Lung (tissue), 12 donors: ENCODE data around the gene AGAP1. TPM values are rescaled to one million over a fixed set of nuclear protein-coding genes. Genes with fewer than 3 reads are reported as not detected.

ENCODE experiments used
- ATAC-seq: fragments of 200-7000 bp; cut with Tn5 transposase; one replicate; pipeline ENCODE4 v1.9.1; 2020; ENCODE audit warnings: moderate number of reproducible peaks; ENCODE audit not compliant: insufficient read depth, low FRiP score
- DNase-seq, 3 donors: peaks; one replicate each; pipeline ENCODE4 v3.0.0-alpha.2; 2013 to 2017
- H3K27ac ChIP-seq, 2 donors: one replicate each; pipeline ENCODE4 v1.5.1; 2013; ENCODE audit warnings: mild to moderate bottlenecking in 2 of 2, moderate library complexity in 2 of 2, control low read depth in 1 of 2, inconsistent platforms in 1 of 2, low read depth in 1 of 2, low read length in 1 of 2
- H3K27me3 ChIP-seq, 3 donors: one replicate each; pipeline ENCODE4 v1.5.1; 2013; ENCODE audit warnings: low read length in 2 of 3; ENCODE audit not compliant: control insufficient read depth in 3 of 3, insufficient read depth in 3 of 3
- H3K36me3 ChIP-seq, 4 donors: one replicate each; pipeline ENCODE4 v1.5.1; 2013; ENCODE audit warnings: low read length in 4 of 4, mild to moderate bottlenecking in 1 of 4, moderate library complexity in 1 of 4; ENCODE audit not compliant: control insufficient read depth in 4 of 4, insufficient read depth in 4 of 4
- H3K4me1 ChIP-seq, 5 donors: one replicate each; pipeline ENCODE4 v1.5.1; 2013; ENCODE audit warnings: low read length in 5 of 5, mild to moderate bottlenecking in 2 of 5, moderate library complexity in 1 of 5; ENCODE audit not compliant: control insufficient read depth in 5 of 5, insufficient read depth in 5 of 5
- H3K4me3 ChIP-seq: one replicate; pipeline ENCODE4 v1.5.1; 2013; ENCODE audit warnings: mild to moderate bottlenecking, control low read depth, moderate library complexity
- H3K9ac ChIP-seq, 2 donors: one replicate each; pipeline ENCODE4 v1.5.1; 2013; ENCODE audit warnings: low read length in 2 of 2, control low read depth in 1 of 2; ENCODE audit not compliant: insufficient read depth in 1 of 2
- H3K9me3 ChIP-seq, 4 donors: one replicate each; pipeline ENCODE4 v1.5.1; 2013; ENCODE audit warnings: low read length in 3 of 4, mild to moderate bottlenecking in 1 of 4, moderate library complexity in 1 of 4; ENCODE audit not compliant: control insufficient read depth in 4 of 4, insufficient read depth in 3 of 4
- CTCF ChIP-seq: IDR thresholded peaks from 2 replicates; pipeline ENCODE4 v1.5.1; 2012; ENCODE audit warnings: mild to moderate bottlenecking; ENCODE audit errors: control extremely low read depth, extremely low read depth
- WGBS, 2 donors: extraction: QIAGEN DNeasy Blood & Tissue Kit; methylation state at CpG; one replicate each; pipeline ENCODE4 v1.1.7; 2013; 5-methylcytosine and 5-hydroxymethylcytosine counted together
- polyA plus RNA-seq, 2 donors: library from polyadenylated mRNA; stranded (reverse); fragments of 200-250 nt; gene quantifications; one replicate each; pipeline ENCODE4 v1.2.1, GENCODE V29; 2013
- total RNA-seq, 2 donors: library from RNA; depleted of rRNA in 1 of 2; stranded (reverse); fragments of >200 nt in 1 of 2; gene quantifications; one replicate each; pipeline ENCODE4 v1.2.1, GENCODE V29; 2014 to 2021
- donor health status: control.
- donor health status: control.
- donor health status: Bipolar disorder and iron deficiency.
- donor health status: healthy.
- donor health status: DM: yes; HTN: yes; CAD: no.

Gene AGAP1
- total and polyA plus RNA-seq, 4 donors: 6.6 to 39.4 (median 20.2) TPM

- 96 to 97% methylated on average over 6 of the region's 6 CpGs for WGBS, 2 donors
- Histone ChIP-seq H3K4me1 (no peaks in the 10 kb centered on the region), H3K9me3 (peaks cover 0 to 3% (median 0%) of the 10 kb centered on the region in 4 donors), H3K4me3 (no peak overlapping the region), H3K36me3 (no peaks in the 10 kb centered on the region), H3K9ac (no peak overlapping the region), H3K27ac (no peak overlapping the region), H3K27me3 (no peaks in the 10 kb centered on the region)
- ATAC-seq (no peak), DNase-seq (no peak)
- no peak for TF ChIP-seq CTCF
Measured at GRCh38 chr2:235984552-235984951, 490.7 kb downstream of the AGAP1 start.

- H3K4me1 ChIP-seq: no peaks in the 10 kb centered on the region
- TF ChIP-seq CTCF: no peak
- no peak overlapping the region for H3K27ac ChIP-seq
- no peak for ATAC-seq
- 70 to 87% methylated on average over 1 of the region's 1 CpG for WGBS, 2 donors
- no peaks in the 10 kb centered on the region for H3K36me3 ChIP-seq
- no peak overlapping the region for H3K9ac ChIP-seq
- H3K27me3 ChIP-seq: no peaks in the 10 kb centered on the region
- H3K9me3 ChIP-seq: peaks cover 0 to 3% (median 0%) of the 10 kb centered on the region in 4 donors
- DNase-seq: no peak
- no peak overlapping the region for H3K4me3 ChIP-seq
Measured at GRCh38 chr2:235986361-235986760, 492.5 kb downstream of the AGAP1 start.

- ATAC-seq: no peak
- no peaks in the 10 kb centered on the region for H3K4me1 ChIP-seq
- no peak overlapping the region for H3K9ac ChIP-seq
- TF ChIP-seq CTCF: no peak
- H3K27ac ChIP-seq: no peak overlapping the region
- no peaks in the 10 kb centered on the region for H3K36me3 ChIP-seq
- H3K27me3 ChIP-seq: no peaks in the 10 kb centered on the region
- H3K9me3 ChIP-seq: peaks cover 0 to 3% (median 0%) of the 10 kb centered on the region in 4 donors
- no peak overlapping the region for H3K4me3 ChIP-seq
- no peak for DNase-seq
- WGBS, 2 donors: 95 to 96% methylated on average over 21 of the region's 21 CpGs
Measured at GRCh38 chr2:235988271-235989015, 494.6 kb downstream of the AGAP1 start.

- Histone ChIP-seq H3K9me3 (peaks cover 0 to 3% (median 0%) of the 10 kb centered on the region in 4 donors), H3K4me1 (no peaks in the 10 kb centered on the region), H3K36me3 (no peaks in the 10 kb centered on the region), H3K9ac (no peak overlapping the region), H3K27me3 (no peaks in the 10 kb centered on the region), H3K4me3 (no peak overlapping the region), H3K27ac (no peak overlapping the region)
- no peak for DNase-seq
- no peak for ATAC-seq
- WGBS, 2 donors: 89 to 92% methylated on average over 10 of the region's 10 CpGs
- TF ChIP-seq CTCF: no peak
Measured at GRCh38 chr2:235989591-235989990, 495.7 kb downstream of the AGAP1 start.
